ENCODE results near the gene CDC42EP2. TPM values are rescaled to one million over a fixed set of nuclear protein-coding genes. Genes with fewer than 3 reads are reported as not detected.

The CDC42EP2 gene
- total RNA-seq, 2 donors from 2014 or later, result 3.5 to 3.9 TPM

DNA sequence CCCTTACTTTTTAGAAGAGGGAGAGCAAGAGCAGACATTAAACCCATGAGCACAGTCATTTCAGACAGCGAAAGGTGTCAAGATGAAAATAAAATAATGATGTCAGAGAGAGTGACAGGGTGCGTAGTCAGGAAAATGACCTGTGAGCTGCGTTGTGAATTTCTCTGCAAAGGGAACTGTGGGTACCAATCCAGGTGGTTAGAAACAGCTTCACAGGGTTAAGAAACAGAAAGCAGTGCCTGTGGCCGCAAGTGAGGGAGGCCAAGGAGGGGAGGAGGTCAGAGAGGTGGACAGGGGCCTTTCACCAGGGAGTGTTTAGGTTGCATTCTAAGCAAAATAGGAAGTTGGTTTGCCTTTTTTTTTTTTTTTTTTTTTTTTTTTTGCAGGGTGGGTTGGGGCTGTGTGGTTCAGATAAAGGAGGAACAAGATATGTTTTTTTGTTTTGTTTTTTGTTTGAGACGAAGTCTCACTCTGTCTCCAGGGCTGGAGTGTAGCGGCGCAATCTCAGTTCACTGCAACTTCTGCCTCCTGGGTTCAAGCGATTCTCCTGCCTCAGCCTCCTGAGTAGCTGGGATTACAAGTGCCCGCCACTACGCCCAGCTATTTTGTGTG, 47.8 kb downstream of the CDC42EP2 start:
- Mint-ChIP-seq H3K9me3 (no peaks in the 10 kb centered on the region), H3K27ac (peak overlapping the region in 1 of 2 donors; percentile 34), H3K36me3 (no peaks in the 10 kb centered on the region)
- ATAC-seq (peak; percentile 74 to 80), DNase-seq (ENCODE audit: low spot score in 2 of 2) (no peak)

DNA sequence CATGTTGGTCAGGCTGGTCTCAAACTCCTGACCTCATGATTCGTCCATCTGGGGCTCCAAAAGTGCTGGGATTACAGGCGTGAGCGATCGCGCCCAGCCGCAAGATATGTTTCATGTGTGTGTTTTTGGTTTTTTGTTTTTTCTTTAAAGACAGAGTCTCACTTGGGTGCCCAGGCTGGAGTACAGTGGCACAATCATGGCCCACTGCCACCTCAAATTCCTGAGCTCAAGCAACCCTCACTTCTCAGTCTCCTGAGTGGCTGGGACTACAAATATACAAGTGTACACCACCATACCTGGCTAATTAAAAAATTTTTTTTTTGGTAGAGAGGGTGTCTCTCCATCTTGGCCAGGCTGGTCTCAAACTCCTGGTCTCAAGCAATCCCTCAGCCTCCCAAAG, 48.3 kb downstream of the CDC42EP2 start:
- ATAC-seq (no peak), DNase-seq (ENCODE audit: low spot score in 2 of 2) (no peak)
- no peaks in the 10 kb centered on the region for H3K9me3 Mint-ChIP-seq
- H3K36me3 Mint-ChIP-seq, result no peaks in the 10 kb centered on the region
- no peak overlapping the region for H3K27ac Mint-ChIP-seq

- no peak for ATAC-seq
- Mint-ChIP-seq H3K27ac (no peak overlapping the region), H3K9me3 (no peaks in the 10 kb centered on the region), H3K36me3 (no peaks in the 10 kb centered on the region)
- DNase-seq (ENCODE audit: low spot score in 2 of 2), result no peak
These were observed 49.1 kb downstream of the CDC42EP2 start for GRCh38 chr11:65363770-65364169.

GRCh38 chr11:65366340-65366773, 51.7 kb downstream of the CDC42EP2 start:
- DNase-seq (ENCODE audit: low spot score in 2 of 2), result no peak
- H3K27ac Mint-ChIP-seq, result no peak overlapping the region
- H3K9me3 Mint-ChIP-seq, result no peaks in the 10 kb centered on the region
- ATAC-seq, result peak; percentile 73 to 80
- no peaks in the 10 kb centered on the region for H3K36me3 Mint-ChIP-seq

- Mint-ChIP-seq H3K36me3 (no peaks in the 10 kb centered on the region), H3K9me3 (no peaks in the 10 kb centered on the region), H3K27ac (peak overlapping the region in 1 of 2 donors; percentile 89)
- DNase-seq (ENCODE audit: low spot score in 2 of 2) (no peak), ATAC-seq (no peak)
These were observed 56.0 kb downstream of the CDC42EP2 start for GRCh38 chr11:65370659-65371049.

Other genes with a start within 250 kb of the CDC42EP2 start
- 100 to 1,000 TPM; 128 to 203 TPM for gene CDCA5, start 230.8 kb upstream of the CDC42EP2 start, total RNA-seq
- gene ZFPL1, start 230.6 kb upstream of the CDC42EP2 start, total RNA-seq, result 10 to 100 TPM; 29.9 to 41.3 TPM
- 100 to 1,000 TPM in 1 of 2 donors, 10 to 100 TPM in 1; 60.4 to 101 TPM for gene VPS51, start 218.7 kb upstream of the CDC42EP2 start, total RNA-seq
- gene TM7SF2, start 203.0 kb upstream of the CDC42EP2 start, total RNA-seq, result 10 to 100 TPM; 20.5 to 24.3 TPM
- gene ZNHIT2, start 197.2 kb upstream of the CDC42EP2 start, total RNA-seq, result 1 to 10 TPM; 5.6 to 10.0 TPM
- gene FAU, start 192.7 kb upstream of the CDC42EP2 start, total RNA-seq, result 1,000 to 10,000 TPM in 1 of 2 donors, 100 to 1,000 TPM in 1; 983 to 1,040 TPM
- 10 to 100 TPM; 55.3 to 92.6 TPM for gene MRPL49, start 192.5 kb upstream of the CDC42EP2 start, total RNA-seq
- gene SYVN1, start 180.3 kb upstream of the CDC42EP2 start, total RNA-seq, result 10 to 100 TPM; 30.2 to 31.6 TPM
- gene SPDYC, start 144.6 kb upstream of the CDC42EP2 start, total RNA-seq, result not detected
- 100 to 1,000 TPM; 119 to 137 TPM for gene CAPN1, start 132.9 kb upstream of the CDC42EP2 start, total RNA-seq
- gene POLA2, start 52.9 kb upstream of the CDC42EP2 start, total RNA-seq, result 10 to 100 TPM; 66.8 to 69.9 TPM
- 10 to 100 TPM; 75.3 to 79.4 TPM for gene DPF2, start 19.0 kb downstream of the CDC42EP2 start, total RNA-seq
- 1 to 10 TPM in 1 of 2 donors, under 1 TPM in 1; 0.76 to 4.0 TPM for gene TIGD3, start 39.9 kb downstream of the CDC42EP2 start, total RNA-seq
- 10 to 100 TPM in 1 of 2 donors, 1 to 10 TPM in 1; 9.7 to 18.5 TPM for gene SLC25A45, start 67.8 kb downstream of the CDC42EP2 start, total RNA-seq
- gene FRMD8, start 71.8 kb downstream of the CDC42EP2 start, total RNA-seq, result 10 to 100 TPM; 39.7 to 53.4 TPM
- 1,000 to 10,000 TPM in 1 of 2 donors, 100 to 1,000 TPM in 1; 836 to 2,329 TPM for gene NEAT1, start 107.9 kb downstream of the CDC42EP2 start, total RNA-seq
- over 10,000 TPM in 1 of 2 donors, 1,000 to 10,000 TPM in 1; 7,127 to 16,609 TPM for gene MALAT1, start 184.2 kb downstream of the CDC42EP2 start, total RNA-seq
- gene SCYL1, start 210.2 kb downstream of the CDC42EP2 start, total RNA-seq, result 10 to 100 TPM; 74.3 to 93.2 TPM
- gene LTBP3, start 243.5 kb downstream of the CDC42EP2 start, total RNA-seq, result 10 to 100 TPM; 66.6 to 90.4 TPM

Data from activated naive CD4-positive, alpha-beta T cell treated with anti-CD3 and anti-CD28 coated beads, Interleukin-2, amount 50 U/mL, for 72 hours (primary cell).